NCI-H1436 treated with DMSO at 0.1 percent for 48 hours (cell line): ENCODE results near the gene MESP2.
"Not testable (repeated sequence)": the region's sequence is repeated elsewhere in the genome, so short reads cannot be mapped to it uniquely, and the experiment has no call there.

Experiments used
- DNase-seq: peaks from one replicate; lab custom pipeline; 2025; lab: John Stamatoyannopoulos, UW

Gene MESP2

GRCh38 chr15:89781891-89782618 is 5.9 kb downstream of the MESP2 start:
- no peak for DNase-seq

- DNase-seq: not testable (repeated sequence)
Measured at GRCh38 chr15:89782619-89782950, 6.5 kb downstream of the MESP2 start.

- DNase-seq: no peak
Measured at GRCh38 chr15:89783111-89783860, 7.2 kb downstream of the MESP2 start.

- no peak for DNase-seq
Measured at GRCh38 chr15:89783861-89784685, 7.9 kb downstream of the MESP2 start.

GRCh38 chr15:89784686-89784960 is 8.5 kb downstream of the MESP2 start:
- no peak for DNase-seq

GRCh38 chr15:89785064-89785773 is 9.1 kb downstream of the MESP2 start:
- no peak for DNase-seq

GRCh38 chr15:89785774-89786140 is 9.6 kb downstream of the MESP2 start:
- no peak for DNase-seq

GRCh38 chr15:89787944-89788343 is 11.8 kb downstream of the MESP2 start:
- no peak for DNase-seq

- DNase-seq: not testable (repeated sequence)
Measured at GRCh38 chr15:89788585-89788984, 12.5 kb downstream of the MESP2 start.

- no peak for DNase-seq
Measured at GRCh38 chr15:89790206-89790605, 14.1 kb downstream of the MESP2 start.

GRCh38 chr15:89790661-89791060 is 14.5 kb downstream of the MESP2 start:
- no peak for DNase-seq

GRCh38 chr15:89792106-89792805 is 16.1 kb downstream of the MESP2 start:
- no peak for DNase-seq

GRCh38 chr15:89794627-89795241 is 18.6 kb downstream of the MESP2 start:
- no peak for DNase-seq

- no peak for DNase-seq
Measured at GRCh38 chr15:89795996-89796395, 19.9 kb downstream of the MESP2 start.

- no peak for DNase-seq
Measured at GRCh38 chr15:89797678-89798201, 21.6 kb downstream of the MESP2 start.

- no peak for DNase-seq
Measured at GRCh38 chr15:89799011-89799911, 23.1 kb downstream of the MESP2 start.

- DNase-seq: no peak
Measured at GRCh38 chr15:89799918-89800498, 23.9 kb downstream of the MESP2 start.

GRCh38 chr15:89801471-89802195 is 25.5 kb downstream of the MESP2 start:
- DNase-seq: no peak
